Upper lobe of right lung (tissue), 1 donor: ENCODE results near the gene PFKFB3. TPM values are rescaled to one million over a fixed set of nuclear protein-coding genes. Genes with fewer than 3 reads are reported as not detected.

ENCODE experiments used
- ATAC-seq: fragments of 200-7000 bp; cut with Tn5 transposase; one replicate; pipeline ENCODE4 v1.9.1; 2020; ENCODE audit warnings: mild to moderate bottlenecking, moderate library complexity
- DNase-seq: peaks from one replicate; pipeline ENCODE4 v3.0.0-alpha.2; 2020
- H3K27ac ChIP-seq: fragments of 200-600 bp; one replicate; pipeline ENCODE4 v1.8.0; 2022
- H3K27me3 ChIP-seq: fragments of 200-600 bp; one replicate; pipeline ENCODE4 v1.8.0; 2022; ENCODE audit warnings: mild to moderate bottlenecking
- H3K36me3 ChIP-seq: fragments of 200-600 bp; one replicate; pipeline ENCODE4 v1.8.0; 2022
- H3K4me1 ChIP-seq: fragments of 200-600 bp; one replicate; pipeline ENCODE4 v1.8.0; 2022
- H3K4me3 ChIP-seq: fragments of 200-600 bp; one replicate; pipeline ENCODE4 v1.8.0; 2022; ENCODE audit warnings: mild to moderate bottlenecking
- H3K9me3 ChIP-seq: fragments of 200-600 bp; one replicate; pipeline ENCODE4 v1.8.0; 2022
- intact Hi-C: fragments of 100-400 bp; cut with DNase I; formaldehyde crosslinking; loops from one replicate; pipeline ENCODE4 v1.11.0; 2022
- total RNA-seq: library from RNA; stranded (reverse); fragmentation: NEBNext Ultra II Directional; extraction: Animal tissue kit (Norgen Biotek cat#: 25700); gene quantifications from one replicate; pipeline ENCODE4 v1.2.1, GENCODE V29; 2021
- TF ChIP-seq, protein P1 (sequence below): fragments of 200-600 bp; IDR thresholded peaks from one replicate; pipeline ENCODE4 v1.8.0; 2022; ENCODE audit warnings: antibody characterized with exemption
- donor health status: DM: no; HTN: yes; CAD: no; lungs with severe emphysema.

Gene PFKFB3
- total RNA-seq, 1 donor from 2014 or later, result 77.2 TPM

DNA sequence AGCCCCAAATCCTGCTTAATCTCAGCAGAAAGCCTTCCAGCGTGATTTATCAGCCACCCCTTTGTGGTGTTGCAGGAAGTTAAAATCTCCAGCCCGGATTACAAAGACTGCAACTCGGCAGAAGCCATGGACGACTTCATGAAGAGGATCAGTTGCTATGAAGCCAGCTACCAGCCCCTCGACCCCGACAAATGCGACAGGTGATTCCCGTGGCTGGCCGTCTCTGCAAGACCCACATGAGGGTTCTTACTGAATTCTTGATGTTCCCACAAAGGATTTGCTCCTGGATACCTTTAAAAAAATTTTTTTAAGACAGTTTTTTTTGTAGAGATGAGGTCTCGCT lies 16.7 kb downstream of the PFKFB3 start:
- Histone ChIP-seq H3K9me3 (no peaks in the 10 kb centered on the region), H3K4me1 (no peaks in the 10 kb centered on the region), H3K27ac (no peak overlapping the region), H3K4me3 (no peak overlapping the region), H3K36me3 (peaks cover 99% of the 10 kb centered on the region), H3K27me3 (no peaks in the 10 kb centered on the region)
- intact Hi-C loops, result no loop called here
- no peak for DNase-seq
- TF ChIP-seq, protein P1, sequence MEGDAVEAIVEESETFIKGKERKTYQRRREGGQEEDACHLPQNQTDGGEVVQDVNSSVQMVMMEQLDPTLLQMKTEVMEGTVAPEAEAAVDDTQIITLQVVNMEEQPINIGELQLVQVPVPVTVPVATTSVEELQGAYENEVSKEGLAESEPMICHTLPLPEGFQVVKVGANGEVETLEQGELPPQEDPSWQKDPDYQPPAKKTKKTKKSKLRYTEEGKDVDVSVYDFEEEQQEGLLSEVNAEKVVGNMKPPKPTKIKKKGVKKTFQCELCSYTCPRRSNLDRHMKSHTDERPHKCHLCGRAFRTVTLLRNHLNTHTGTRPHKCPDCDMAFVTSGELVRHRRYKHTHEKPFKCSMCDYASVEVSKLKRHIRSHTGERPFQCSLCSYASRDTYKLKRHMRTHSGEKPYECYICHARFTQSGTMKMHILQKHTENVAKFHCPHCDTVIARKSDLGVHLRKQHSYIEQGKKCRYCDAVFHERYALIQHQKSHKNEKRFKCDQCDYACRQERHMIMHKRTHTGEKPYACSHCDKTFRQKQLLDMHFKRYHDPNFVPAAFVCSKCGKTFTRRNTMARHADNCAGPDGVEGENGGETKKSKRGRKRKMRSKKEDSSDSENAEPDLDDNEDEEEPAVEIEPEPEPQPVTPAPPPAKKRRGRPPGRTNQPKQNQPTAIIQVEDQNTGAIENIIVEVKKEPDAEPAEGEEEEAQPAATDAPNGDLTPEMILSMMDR, result no peak
- no peak for ATAC-seq

DNA sequence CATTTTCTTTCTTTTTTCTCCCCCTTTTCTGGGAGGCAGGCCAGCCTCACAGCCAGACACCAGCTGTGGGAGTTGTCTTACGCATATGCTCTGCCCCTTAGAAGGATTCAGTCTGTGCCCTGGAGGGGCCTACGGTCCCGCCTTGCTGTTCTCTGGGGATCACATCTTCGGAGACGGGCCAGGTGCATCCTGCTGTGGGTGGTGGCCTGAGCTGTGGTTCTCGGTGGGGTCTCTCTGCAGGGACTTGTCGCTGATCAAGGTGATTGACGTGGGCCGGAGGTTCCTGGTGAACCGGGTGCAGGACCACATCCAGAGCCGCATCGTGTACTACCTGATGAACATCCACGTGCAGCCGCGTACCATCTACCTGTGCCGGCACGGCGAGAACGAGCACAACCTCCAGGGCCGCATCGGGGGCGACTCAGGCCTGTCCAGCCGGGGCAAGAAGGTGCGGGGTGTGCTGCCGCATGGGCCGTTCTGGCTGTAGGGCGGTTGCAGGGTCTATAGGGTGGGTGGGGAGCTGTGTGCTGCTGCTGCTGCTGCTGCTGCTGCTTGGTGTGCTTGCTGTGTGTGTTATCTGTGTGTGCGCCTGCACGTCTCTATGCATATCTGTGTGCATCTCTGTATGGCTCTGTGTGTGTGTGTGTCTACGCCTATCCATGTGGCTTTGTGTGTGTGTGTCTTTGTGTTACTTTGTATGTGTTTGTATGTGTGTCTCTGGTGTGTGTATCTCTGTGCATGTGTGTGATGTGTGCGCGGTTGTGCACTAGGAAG lies 17.9 kb downstream of the PFKFB3 start:
- intact Hi-C loops, result no loop called here
- DNase-seq (no peak), ATAC-seq (no peak)
- TF ChIP-seq, protein P1, result no peak
- Histone ChIP-seq H3K4me1 (no peaks in the 10 kb centered on the region), H3K27ac (no peak overlapping the region), H3K9me3 (no peaks in the 10 kb centered on the region), H3K27me3 (no peaks in the 10 kb centered on the region), H3K4me3 (no peak overlapping the region), H3K36me3 (peaks cover 100% of the 10 kb centered on the region)

- TF ChIP-seq, protein P1, result no peak
- no peak overlapping the region for H3K4me3 ChIP-seq
- intact Hi-C loops, result no loop called here
- no peaks in the 10 kb centered on the region for H3K27me3 ChIP-seq
- no peak for DNase-seq
- no peak for ATAC-seq
- H3K27ac ChIP-seq, result no peak overlapping the region
- no peaks in the 10 kb centered on the region for H3K4me1 ChIP-seq
- H3K9me3 ChIP-seq, result no peaks in the 10 kb centered on the region
- peaks cover 100% of the 10 kb centered on the region for H3K36me3 ChIP-seq
These were observed 18.6 kb downstream of the PFKFB3 start for GRCh38 chr10:6221192-6221940.

- DNase-seq, result no peak
- ATAC-seq, result peak; percentile 21
These were observed 19.4 kb downstream of the PFKFB3 start for GRCh38 chr10:6221971-6222751.

GRCh38 chr10:6222755-6223154 lies 20.0 kb downstream of the PFKFB3 start:
- DNase-seq (no peak), ATAC-seq (no peak)
- Histone ChIP-seq H3K36me3 (peaks cover 100% of the 10 kb centered on the region), H3K4me3 (no peak overlapping the region), H3K9me3 (no peaks in the 10 kb centered on the region), H3K27ac (no peak overlapping the region), H3K4me1 (no peaks in the 10 kb centered on the region), H3K27me3 (no peaks in the 10 kb centered on the region)
- intact Hi-C loops, result no loop called here
- TF ChIP-seq, protein P1, result no peak

More at GRCh38 chr10:6221971-6222751, 19.4 kb downstream of the PFKFB3 start:
- intact Hi-C loops, result no loop called here
- Histone ChIP-seq H3K27ac (no peak overlapping the region), H3K4me1 (no peaks in the 10 kb centered on the region), H3K9me3 (no peaks in the 10 kb centered on the region), H3K36me3 (peaks cover 100% of the 10 kb centered on the region), H3K27me3 (no peaks in the 10 kb centered on the region), H3K4me3 (no peak overlapping the region)
- TF ChIP-seq, protein P1, result no peak
